Dermis blood vessel endothelial cell (primary cell): ENCODE measurements around the gene MIEF1. TPM values are rescaled to one million over a fixed set of nuclear protein-coding genes. Genes with fewer than 3 reads are reported as not detected.
"Not testable (repeated sequence)": the region's sequence is repeated elsewhere in the genome, so short reads cannot be mapped to it uniquely, and the experiment has no call there.

Experiments
- DNase-seq: peaks from one replicate; pipeline ENCODE4 v3.0.0; 2010
- total RNA-seq: library from RNA; depleted of rRNA; stranded (reverse); fragments of >200 nt; gene quantifications from 2 replicates; pipeline ENCODE4 v1.2.3, GENCODE V29; 2014

MIEF1 gene
- total RNA-seq, 1 donor from 2014 or later, result 19.4 TPM

- no peak for DNase-seq
Measured at GRCh38 chr22:39517470-39517869, 15.4 kb downstream of the MIEF1 start.

DNA sequence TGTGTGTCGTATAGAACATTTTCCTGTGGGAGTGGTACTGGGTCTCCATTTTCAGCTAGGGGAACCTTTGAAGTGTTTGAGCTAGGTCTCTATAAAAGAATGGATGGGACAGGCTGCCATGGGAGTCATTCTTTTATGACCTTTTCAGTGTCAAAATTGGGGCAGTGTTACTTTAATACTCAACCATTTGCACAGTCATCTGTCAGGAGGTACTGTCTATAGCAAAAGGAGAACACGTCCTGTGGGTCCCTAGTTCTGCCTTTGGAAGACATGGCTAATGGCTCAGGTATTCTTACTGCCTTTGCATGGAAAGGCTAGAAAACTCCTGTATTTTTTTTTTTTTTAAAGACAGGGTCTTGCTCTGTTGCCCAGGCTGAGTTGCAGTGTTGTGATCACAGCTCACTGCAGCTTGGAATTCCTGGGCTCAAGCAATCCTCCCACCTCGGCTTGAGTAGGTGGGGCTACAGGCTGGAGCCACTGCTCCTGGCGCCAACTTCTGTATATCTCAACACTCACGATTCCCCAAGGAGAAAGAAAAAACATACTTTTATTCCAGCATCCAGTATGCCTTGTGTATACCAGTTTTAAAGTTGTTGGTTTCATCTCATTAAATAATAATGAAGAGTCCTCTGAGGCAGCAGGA lies 16.2 kb downstream of the MIEF1 start:
- no peak for DNase-seq

- no peak for DNase-seq
Measured at GRCh38 chr22:39518996-39519680, 17.0 kb downstream of the MIEF1 start.

- peak; percentile 100 for DNase-seq
Measured at GRCh38 chr22:39519681-39520225, 17.7 kb downstream of the MIEF1 start.

- DNase-seq, result peak; percentile 93
Measured at GRCh38 chr22:39520226-39521105, 18.4 kb downstream of the MIEF1 start, which contains the start of gene ATF4. ATF4 (plus strand) TSS chr22:39520562; CDS start chr22:39521446, 884 bp downstream.

- DNase-seq, result peak; percentile 87
Measured at GRCh38 chr22:39521106-39521885, 19.2 kb downstream of the MIEF1 start.

GRCh38 chr22:39522091-39522490 lies 20.0 kb downstream of the MIEF1 start:
- not testable (repeated sequence) for DNase-seq

DNA sequence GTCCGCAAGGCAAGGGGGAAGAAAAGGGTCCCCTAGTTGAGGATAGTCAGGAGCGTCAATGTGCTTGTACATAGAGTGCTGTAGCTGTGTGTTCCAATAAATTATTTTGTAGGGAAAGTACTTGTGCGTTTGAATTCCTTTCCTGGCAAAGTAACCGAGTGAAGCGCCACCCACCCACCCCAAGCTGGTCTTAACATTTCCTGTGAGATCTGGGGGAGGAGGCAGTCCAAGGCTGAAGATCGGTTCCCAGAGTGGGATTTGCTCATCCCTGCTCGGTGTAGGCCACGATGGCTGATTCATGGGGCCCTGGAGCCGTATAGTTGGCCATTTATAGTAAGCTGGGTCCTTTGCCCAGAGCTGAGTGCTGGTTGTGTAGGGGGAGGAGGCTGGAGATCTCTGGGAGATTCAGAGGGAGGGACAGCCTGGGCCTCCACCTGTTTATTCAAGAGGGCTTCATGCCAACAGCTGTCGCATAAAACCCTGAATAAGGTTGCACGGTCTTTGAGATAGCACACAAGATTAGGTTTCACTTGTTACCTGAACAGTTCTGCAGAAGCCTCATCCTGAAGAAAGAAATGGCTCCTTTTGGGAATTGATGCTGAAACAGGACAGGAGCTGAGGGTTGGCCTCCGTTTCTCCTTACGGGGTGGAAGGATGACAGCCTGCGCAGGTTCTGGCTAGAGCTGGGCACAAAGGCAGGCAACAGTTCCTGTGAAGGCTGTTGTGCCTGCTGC lies 20.6 kb downstream of the MIEF1 start:
- DNase-seq, result peak; percentile 47

DNA sequence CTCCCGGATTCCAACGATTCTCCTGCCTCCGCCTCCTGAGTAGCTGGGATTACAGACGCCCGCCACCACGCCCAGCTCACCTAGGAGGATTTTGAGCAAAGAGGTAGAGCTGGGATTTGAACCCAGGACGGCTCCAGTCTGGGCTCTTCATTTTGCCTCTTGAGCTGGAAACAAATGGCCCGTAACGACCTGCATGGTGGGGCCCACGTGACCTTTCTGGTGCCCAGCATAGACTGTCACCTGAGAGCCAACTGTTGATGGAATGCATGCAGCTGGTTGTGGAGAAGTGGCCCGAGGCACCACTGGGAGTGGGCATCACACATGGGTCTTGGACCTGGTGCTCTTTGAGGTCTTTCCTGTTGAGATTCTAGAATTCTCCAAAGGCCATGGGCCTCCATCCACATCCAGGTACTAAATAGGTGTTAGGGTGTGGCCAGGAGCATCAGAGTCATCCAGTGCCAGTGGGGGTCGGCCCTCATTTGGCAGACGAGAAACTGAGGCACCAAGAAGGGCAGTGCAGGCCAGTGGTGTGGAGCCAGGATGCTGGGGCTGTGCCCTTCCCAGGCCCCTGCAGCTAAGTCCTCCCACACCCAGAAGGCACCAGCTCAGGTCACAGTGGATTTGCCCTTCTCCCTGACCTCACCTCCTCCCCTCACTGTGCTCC lies 22.1 kb downstream of the MIEF1 start:
- no peak for DNase-seq

GRCh38 chr22:39524753-39525657 lies 22.9 kb downstream of the MIEF1 start:
- no peak for DNase-seq

GRCh38 chr22:39525658-39525975 lies 23.5 kb downstream of the MIEF1 start:
- DNase-seq, result no peak

GRCh38 chr22:39526736-39527171 lies 24.7 kb downstream of the MIEF1 start:
- DNase-seq, result no peak

DNA sequence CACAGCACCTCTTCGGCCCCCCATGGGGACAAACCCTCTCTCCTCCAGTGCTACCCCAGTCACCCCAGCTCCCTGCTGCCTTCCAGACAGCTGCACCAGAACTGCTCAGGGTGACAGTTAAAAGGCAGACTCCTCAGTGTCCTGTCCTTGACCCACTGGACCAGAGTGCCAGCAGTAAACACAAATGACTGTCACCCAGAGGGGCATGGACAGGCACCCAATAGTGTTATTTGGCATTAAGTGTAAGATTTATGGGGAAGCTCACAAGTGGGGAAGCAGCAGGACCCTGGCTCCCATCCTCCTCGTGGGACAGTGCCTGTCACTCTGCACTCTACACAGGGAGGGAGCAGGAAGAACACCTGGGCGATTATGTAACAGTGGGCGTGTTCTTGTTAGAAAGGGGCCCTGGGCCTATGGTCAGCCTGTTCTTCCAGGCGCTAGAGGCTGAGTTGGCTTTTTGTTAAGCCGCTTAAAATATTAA lies 25.4 kb downstream of the MIEF1 start:
- no peak for DNase-seq

DNA sequence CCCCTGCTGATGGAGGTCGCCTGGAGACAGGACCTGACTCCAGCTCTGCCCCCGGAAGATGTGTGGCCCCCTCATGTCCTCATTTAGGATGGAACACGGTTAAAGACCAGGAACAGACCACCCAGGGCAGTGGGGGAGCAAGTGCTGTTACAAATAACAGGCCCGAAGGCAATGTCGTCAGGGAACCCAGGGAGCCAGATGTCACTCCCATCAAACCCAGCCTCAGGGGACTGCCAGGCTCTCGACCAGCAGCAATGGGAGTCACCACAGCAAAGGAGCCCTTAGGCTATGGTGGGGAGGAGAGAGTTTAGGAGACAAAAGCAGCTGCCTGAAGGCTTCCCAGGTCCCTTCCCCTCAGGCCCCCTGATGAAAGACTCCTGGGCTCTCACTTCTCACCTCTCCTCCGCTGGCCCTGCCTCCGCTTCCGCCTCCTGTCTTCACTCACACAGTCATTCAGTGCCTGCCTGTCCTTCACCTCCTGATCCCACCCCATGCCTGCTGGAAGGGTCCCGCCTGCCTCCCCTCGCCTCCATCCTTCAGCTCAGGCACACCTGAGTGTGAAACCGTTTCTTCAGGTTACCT lies 26.1 kb downstream of the MIEF1 start:
- no peak for DNase-seq

GRCh38 chr22:39528681-39529486 lies 26.8 kb downstream of the MIEF1 start:
- DNase-seq, result peak; percentile 98

GRCh38 chr22:39529487-39529851 lies 27.4 kb downstream of the MIEF1 start:
- no peak for DNase-seq

DNA sequence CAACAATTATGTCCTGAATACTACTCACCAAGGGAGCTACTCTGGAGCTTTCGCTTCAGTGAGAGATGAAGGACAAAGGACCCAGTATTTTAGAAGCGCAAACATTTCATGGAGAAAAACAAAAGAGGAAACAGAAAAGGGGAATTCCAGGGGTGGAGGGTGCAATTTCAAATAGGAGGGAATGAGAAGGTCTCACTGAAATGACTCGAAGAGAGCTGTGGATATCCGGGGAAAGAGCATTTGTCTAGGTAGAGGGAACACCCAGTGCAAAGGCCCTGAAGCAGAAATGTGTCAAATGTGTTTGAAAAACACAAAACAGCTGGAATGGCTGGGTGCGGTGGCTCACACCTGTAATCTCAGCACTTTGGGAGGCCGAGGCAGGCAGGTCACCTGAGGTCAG lies 28.0 kb downstream of the MIEF1 start:
- no peak for DNase-seq

DNA sequence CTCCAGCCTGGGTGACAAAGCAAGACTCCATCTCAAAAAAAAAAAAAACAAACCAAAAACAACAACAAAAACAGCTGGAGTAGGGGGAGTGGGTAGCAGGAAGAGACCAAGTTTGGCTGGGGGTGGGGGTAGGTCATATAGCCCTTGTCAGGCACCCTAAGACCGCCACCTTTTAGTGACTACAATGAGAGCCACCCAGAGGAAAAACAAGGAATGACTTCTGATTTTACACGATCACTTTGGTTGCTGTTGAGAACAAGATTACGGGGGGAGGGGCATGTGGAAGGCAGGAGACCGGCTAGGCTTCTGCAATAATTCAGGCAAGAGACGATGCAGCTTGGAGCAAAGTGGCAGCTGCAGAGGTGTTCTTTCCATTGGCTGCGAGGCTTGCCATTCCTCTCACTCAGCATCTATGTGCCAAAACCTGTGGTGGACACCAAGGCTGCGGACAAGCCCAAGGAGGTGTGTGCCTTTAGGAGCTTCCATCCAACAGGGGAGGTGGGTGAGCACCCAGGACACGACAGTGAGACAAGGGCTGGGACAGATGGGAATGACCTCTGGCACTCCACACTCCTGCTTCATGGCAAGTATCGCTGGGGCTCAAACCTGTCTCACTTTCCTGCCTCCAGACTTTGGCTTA lies 28.7 kb downstream of the MIEF1 start:
- peak; percentile 56 for DNase-seq
